HepG2 (cell line): ENCODE results near the gene SAXO2.

ENCODE experiments used
- CTCF ChIP-seq: sonication (generic); formaldehyde crosslinking; IDR thresholded peaks from 2 replicates; pipeline ENCODE4 v1.5.0; 2020; ENCODE audit warnings: mild to moderate bottlenecking, missing genetic modification reagents, moderate library complexity
- ZNF136 ChIP-seq: sonication (generic); formaldehyde crosslinking; IDR thresholded peaks from 2 replicates; pipeline ENCODE4 v1.8.1; 2022; ENCODE audit warnings: low read depth, mild to moderate bottlenecking, moderate library complexity, missing genetic modification reagents

GRCh38 chr15:82312586-82313349 lies 50.1 kb downstream of the SAXO2 start:
- TF ChIP-seq ZNF136 (CRISPR knock-in tag) (no peak), CTCF (CRISPR knock-in tag) (no peak)
